Lower leg skin (tissue), 4 donors: ENCODE measurements around the gene PIAS3. TPM values are rescaled to one million over a fixed set of nuclear protein-coding genes. Genes with fewer than 3 reads are reported as not detected.
A peak's percentile ranks its signal among the peaks of the same experiment; 100 is the strongest.
"Not testable (repeated sequence)": the region's sequence is repeated elsewhere in the genome, so short reads cannot be mapped to it uniquely, and the experiment has no call there.

Source experiments
- DNase-seq, 2 donors: peaks; one replicate each; pipeline ENCODE4 v3.0.0-alpha.2; 2019; ENCODE audit warnings: low spot score in 2 of 2
- H3K4me3 ChIP-seq: fragments of 200-600 bp; sonication (generic); 2 replicates; pipeline ENCODE4 v1.5.1; 2017; ENCODE audit warnings: mild to moderate bottlenecking, low read depth; ENCODE audit not compliant: poor library complexity, severe bottlenecking
- CTCF ChIP-seq, 3 donors: fragments of 450-650 bp; IDR thresholded peaks; one replicate each; pipeline ENCODE4 v1.5.1; 2016; ENCODE audit warnings: antibody characterized with exemption in 3 of 3, mild to moderate bottlenecking in 3 of 3, moderate library complexity in 2 of 3
- POLR2A ChIP-seq, 2 donors: fragments of 450-650 bp; IDR thresholded peaks; one replicate each; pipeline ENCODE4 v1.6.1; 2016 to 2017; ENCODE audit warnings: antibody characterized with exemption in 2 of 2, mild to moderate bottlenecking in 1 of 2, moderate library complexity in 1 of 2
- WGBS, 2 donors: methylation state at CpG; one replicate each; pipeline ENCODE4 v1.1.5; 2018; 5-methylcytosine and 5-hydroxymethylcytosine counted together
- intact Hi-C: fragments of 100-400 bp; cut with DNase I; formaldehyde crosslinking; loops from one replicate; pipeline ENCODE4 v1.15.0; 2023; ENCODE audit warnings: low total_unique reads
- total RNA-seq, 4 donors: library from RNA; depleted of rRNA; stranded (reverse); fragments of >200 nt; gene quantifications; one replicate each; pipeline ENCODE4 v1.1.0, GENCODE V29; 2016

Gene PIAS3
- total RNA-seq, 4 donors from 2014 or later = 22.8 to 47.7 (median 33.0) TPM

- TF ChIP-seq POLR2A (IDR thresholded peaks at IDR 0.05) (no peak), CTCF (IDR thresholded peaks at IDR 0.05) (no peak)
- H3K4me3 ChIP-seq = no peak overlapping the region
- DNase-seq = no peak
- intact Hi-C loops = no loop called here
These were observed 30.9 kb downstream of the PIAS3 start for GRCh38 chr1:145827966-145828365.

GRCh38 chr1:145826030-145826429, 32.9 kb downstream of the PIAS3 start:
- intact Hi-C loops = no loop called here
- H3K4me3 ChIP-seq = no peak overlapping the region
- DNase-seq = no peak
- TF ChIP-seq POLR2A (IDR thresholded peaks at IDR 0.05) (no peak), CTCF (IDR thresholded peaks at IDR 0.05) (no peak)
- WGBS, 2 donors = 90 to 97% methylated on average over 2 of the region's 2 CpGs

GRCh38 chr1:145824499-145824842, 34.4 kb downstream of the PIAS3 start:
- TF ChIP-seq POLR2A (IDR thresholded peaks at IDR 0.05) (no peak), CTCF (IDR thresholded peaks at IDR 0.05) (no peak)
- no peak for DNase-seq
- peak overlapping the region; percentile 73 for H3K4me3 ChIP-seq
- WGBS, 2 donors = 0% methylated on average over 7 of the region's 7 CpGs
- intact Hi-C loops = no loop called here

DNA sequence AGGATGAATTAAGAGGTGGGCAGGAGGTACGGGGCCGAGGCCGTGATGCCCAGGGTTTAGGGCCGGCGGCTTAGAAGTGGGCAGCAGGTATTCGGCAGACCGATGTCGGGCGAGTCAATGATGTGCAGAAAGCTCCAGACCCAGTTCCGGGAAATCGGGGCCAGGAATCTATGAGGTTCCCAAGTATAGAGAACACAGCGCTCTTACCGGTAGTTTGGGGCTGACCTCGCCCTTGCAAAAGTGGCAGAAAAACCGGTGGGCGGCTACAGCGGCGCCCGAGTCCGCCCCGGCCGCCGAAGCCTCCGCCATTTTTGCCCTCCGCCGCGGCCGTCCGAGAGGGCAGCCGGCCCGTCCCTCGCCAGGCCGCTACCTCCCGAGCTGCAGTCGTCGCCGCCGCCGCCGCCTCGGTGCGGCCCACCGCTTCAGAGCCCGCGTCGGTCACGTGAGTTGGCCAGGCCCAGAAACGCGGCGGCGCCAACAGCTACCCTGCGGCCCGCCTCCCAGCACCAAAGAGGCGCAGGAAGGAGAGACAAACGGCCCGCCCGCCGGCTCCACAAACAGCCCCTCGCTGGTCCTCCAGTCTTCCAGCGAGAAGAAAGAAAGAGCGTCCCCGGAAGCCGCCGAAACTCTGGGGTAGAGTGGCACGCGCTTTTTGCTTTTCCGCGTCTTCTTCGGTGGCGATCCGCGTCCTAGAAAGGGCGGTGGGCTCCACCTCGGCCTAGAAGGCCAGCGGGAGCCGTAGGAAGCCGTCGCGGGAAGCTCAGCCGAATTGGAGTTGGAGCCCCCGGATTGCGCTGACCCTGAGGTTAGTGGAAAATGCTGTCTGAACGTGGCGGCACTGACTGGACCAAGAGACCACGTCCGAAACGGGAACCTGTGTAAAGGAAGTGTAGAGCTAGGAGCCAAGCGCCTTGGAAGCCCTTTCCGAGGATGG, 35.0 kb downstream of the PIAS3 start, which contains the start of the genes POLR3C and RNF115:
POLR3C (plus strand) TSS at position 636 of the 934 bp plus-strand sequence. CDS start 1,577 bp downstream, outside the sequence.
RNF115 (minus strand) TSS at position 531 of the 934 bp plus-strand sequence; CDS start at position 309, 222 bp downstream.
- TF ChIP-seq POLR2A (IDR thresholded peaks at IDR 0.05) (peak in 1 of 2 donors; percentile 54), CTCF (IDR thresholded peaks at IDR 0.05) (no peak)
- DNase-seq = peak; percentile 88 to 98
- H3K4me3 ChIP-seq = peak within 1 kb of the TSS; percentile 73
- 0% methylated on average over 65 to 87 of the region's 89 CpGs for WGBS, 2 donors
- intact Hi-C loops = no loop called here

- DNase-seq, intact Hi-C loops, H3K4me3 ChIP-seq: not testable (repeated sequence)
- WGBS, 2 donors = no CpG with 5 or more reads among the region's 16 CpGs
These were observed 36.0 kb downstream of the PIAS3 start for GRCh38 chr1:145822779-145823331.

- H3K4me3 ChIP-seq, DNase-seq, intact Hi-C loops: not testable (repeated sequence)
- WGBS, 2 donors = 47 to 69% methylated on average over 2 of the region's 6 CpGs
These were observed 40.8 kb downstream of the PIAS3 start for GRCh38 chr1:145818095-145818494.

DNA sequence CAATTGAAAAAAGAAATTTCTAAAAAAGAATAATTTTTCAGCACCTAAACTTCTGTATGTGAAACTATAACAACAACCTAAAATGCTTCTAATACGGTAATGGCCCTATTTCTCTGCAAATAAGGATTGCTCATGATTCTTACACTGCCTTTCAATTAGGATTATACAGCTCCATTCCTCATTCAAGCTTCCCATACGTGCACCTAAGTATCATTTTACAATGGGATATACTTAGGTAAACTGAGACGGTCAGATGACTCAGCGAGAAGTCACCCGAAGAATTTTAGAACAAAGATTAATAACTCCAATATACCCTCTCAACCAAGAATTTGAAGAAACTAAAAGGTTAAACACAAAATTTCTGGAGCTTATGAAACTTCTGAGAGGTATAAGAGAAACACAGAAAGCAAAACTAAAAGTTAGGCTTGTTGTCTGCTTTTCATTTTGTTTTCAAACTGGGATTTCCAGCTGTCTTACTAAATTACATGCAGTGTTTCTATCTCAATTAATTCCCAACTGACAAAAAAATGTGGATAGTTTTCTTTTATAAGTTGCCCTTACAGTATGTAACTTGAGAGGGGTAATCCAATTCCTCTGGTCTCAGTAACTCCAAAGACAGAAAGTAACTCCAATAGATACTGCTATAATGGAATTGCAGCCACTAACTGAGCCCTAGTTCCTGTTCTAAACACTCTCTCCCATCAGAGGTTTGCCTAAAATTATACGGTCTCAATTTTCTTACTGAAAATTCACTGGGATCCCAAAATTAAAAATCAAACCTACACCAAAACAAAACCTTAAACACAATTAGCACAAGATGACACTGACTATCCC, 45.7 kb downstream of the PIAS3 start:
- intact Hi-C loops, H3K4me3 ChIP-seq, DNase-seq: not testable (repeated sequence)
- 39 to 67% methylated on average over 6 of the region's 6 CpGs for WGBS, 2 donors
